SK-N-SH (cell line): ENCODE results near the gene SPINT1. TPM values are rescaled to one million over a fixed set of nuclear protein-coding genes. Genes with fewer than 3 reads are reported as not detected.

ENCODE experiments used
- CTCF ChIA-PET: fragments of 300-600, 350-600 bp; formaldehyde crosslinking; extraction: SDS; loops from one replicate; lab custom pipeline; 2021; lab: Yijun Ruan, JAX
- POLR2A ChIA-PET: fragments of 350-600 bp; sonication (Branson Sonifier 250); formaldehyde crosslinking; extraction: SDS; loops from one replicate; lab custom pipeline; 2020; ENCODE audit warnings: antibody characterized with exemption, inconsistent platforms; lab: Yijun Ruan, JAX
- DNase-seq: peaks from one replicate; pipeline ENCODE4 v3.0.0; 2012
- H2AFZ ChIP-seq: fragments of 200-600 bp; sonication (generic); 2 replicates; pipeline ENCODE4 v1.8.1; 2016; ENCODE audit warnings: antibody characterized with exemption, mild to moderate bottlenecking, low read depth
- H3F3A ChIP-seq: fragments of 200-600 bp; sonication (generic); replicated peaks from 2 replicates; pipeline ENCODE3; 2016; ENCODE audit warnings: antibody characterized with exemption, mild to moderate bottlenecking; ENCODE audit not compliant: insufficient read depth
- H3K27ac ChIP-seq, 2 experiments: fragments of 200-500 bp in 1 of 2; fragments of 200-600 bp in 1 of 2; sonication (Bioruptor generic) in 1 of 2; sonication (generic), shearing (Covaris generic) in 1 of 2; 2 replicates each; pipeline versions ENCODE4 v1.5.1 to v1.6.1; 2014 to 2016; ENCODE audit warnings: low read depth in 2 of 2, inconsistent platforms in 1 of 2, low read length in 1 of 2, mild to moderate bottlenecking in 1 of 2, mixed read lengths in 1 of 2
- H3K27me3 ChIP-seq: fragments of 200-600 bp; sonication (generic), shearing (Covaris generic); 2 replicates; pipeline ENCODE4 v1.6.1; 2016; ENCODE audit warnings: mixed run types; ENCODE audit not compliant: insufficient read depth
- H3K36me3 ChIP-seq, 2 experiments: fragments of 200-500 bp in 1 of 2; fragments of 200-600 bp in 1 of 2; sonication (Bioruptor generic) in 1 of 2; sonication (generic) in 1 of 2; replicated peaks in 1 of 2; 2 replicates each; pipeline versions ENCODE3 to v1.5.1; 2014 to 2016; ENCODE audit warnings: low read length in 1 of 2, mild to moderate bottlenecking in 1 of 2; ENCODE audit not compliant: insufficient read depth in 2 of 2, control insufficient read depth in 1 of 2
- H3K4me1 ChIP-seq, 2 experiments: fragments of 200-500 bp in 1 of 2; fragments of 200-600 bp in 1 of 2; sonication (Bioruptor generic) in 1 of 2; sonication (generic), shearing (Covaris generic) in 1 of 2; 2 replicates each; pipeline versions ENCODE4 v1.5.1 to v1.6.1; 2014 to 2016; ENCODE audit warnings: low read depth in 1 of 2, low read length in 1 of 2, mixed run types in 1 of 2; ENCODE audit not compliant: insufficient read depth in 2 of 2, control insufficient read depth in 1 of 2
- H3K4me2 ChIP-seq: fragments of 200-600 bp; sonication (generic), shearing (Covaris generic); 2 replicates; pipeline ENCODE4 v1.6.1; 2017; ENCODE audit warnings: mixed run types
- H3K4me3 ChIP-seq, 2 experiments: fragments of 200-500 bp in 1 of 2; fragments of 200-600 bp in 1 of 2; sonication (Bioruptor generic) in 1 of 2; sonication (generic), shearing (Covaris generic) in 1 of 2; 2 replicates each; pipeline versions ENCODE4 v1.5.1 to v1.8.1; 2014 to 2016; ENCODE audit warnings: low read depth in 2 of 2, inconsistent platforms in 1 of 2, low read length in 1 of 2, mild to moderate bottlenecking in 1 of 2, mixed read lengths in 1 of 2, moderate library complexity in 1 of 2
- H3K79me2 ChIP-seq: fragments of 200-600 bp; sonication (generic); 2 replicates; pipeline ENCODE4 v1.8.1; 2017; ENCODE audit warnings: mild to moderate bottlenecking; ENCODE audit not compliant: insufficient read depth
- H3K9ac ChIP-seq: fragments of 200-600 bp; sonication (generic); 2 replicates; pipeline ENCODE4 v1.6.1; 2017; ENCODE audit warnings: mixed run types
- H3K9me2 ChIP-seq: fragments of 200-600 bp; sonication (generic); 2 replicates; pipeline ENCODE4 v1.6.1; 2017; ENCODE audit warnings: mixed run types
- H3K9me3 ChIP-seq: fragments of 200-600 bp; sonication (generic); 2 replicates; pipeline ENCODE4 v1.6.1; 2017; ENCODE audit warnings: mixed run types, mild to moderate bottlenecking, moderate library complexity
- H4K20me1 ChIP-seq: fragments of 200-600 bp; sonication (generic); 2 replicates; pipeline ENCODE4 v1.6.1; 2017; ENCODE audit warnings: mild to moderate bottlenecking, mixed run types; ENCODE audit not compliant: insufficient read depth
- CTCF ChIP-seq: fragments of 200-600 bp; sonication (generic); IDR thresholded peaks from 2 replicates; pipeline ENCODE4 v1.6.1; 2017; ENCODE audit warnings: antibody characterized with exemption, mild to moderate bottlenecking, moderate library complexity
- ELF1 ChIP-seq: IDR thresholded peaks from 2 replicates; pipeline ENCODE4 v1.4.0; 2012
- GABPA ChIP-seq: IDR thresholded peaks from 2 replicates; pipeline ENCODE4 v1.4.0; 2012; ENCODE audit warnings: low read depth, mild to moderate bottlenecking
- POLR2AphosphoS5 ChIP-seq: IDR thresholded peaks from 2 replicates; pipeline ENCODE4 v1.6.1; 2012; ENCODE audit warnings: low read depth, low read length
- REST ChIP-seq: IDR thresholded peaks from 2 replicates; pipeline ENCODE4 v1.6.1; 2012; ENCODE audit warnings: mild to moderate bottlenecking, low read depth, low read length, moderate library complexity
- RFX5 ChIP-seq: IDR thresholded peaks from 2 replicates; pipeline ENCODE4 v1.6.1; 2012; ENCODE audit warnings: mild to moderate bottlenecking, improper control_type of control experiment, low read length
- SIN3A ChIP-seq: IDR thresholded peaks from 2 replicates; pipeline ENCODE4 v1.6.1; 2012; ENCODE audit warnings: low read depth, mild to moderate bottlenecking, low read length, moderate library complexity, borderline replicate concordance
- TCF12 ChIP-seq: IDR thresholded peaks from 2 replicates; pipeline ENCODE4 v1.4.0; 2012
- USF1 ChIP-seq: IDR thresholded peaks from 2 replicates; pipeline ENCODE4 v1.4.0; 2012; ENCODE audit warnings: low read depth, borderline replicate concordance
- WGBS: methylation state at CpG from one replicate; pipeline ENCODE4 v1.1.6; 2017; ENCODE audit warnings: low lambda C conversion rate; 5-methylcytosine and 5-hydroxymethylcytosine counted together
- polyA plus RNA-seq, 3 experiments: library from polyadenylated mRNA; depleted of rRNA; stranded (reverse); fragments of >200 nt; gene quantifications; 2 replicates each; pipeline ENCODE4 v1.2.3, GENCODE V29; 2012

The SPINT1 gene
- polyA plus RNA-seq, 1 of the 3 experiments (the other 2 are of a cell fraction), result 2.0 TPM

GRCh38 chr15:40812721-40813425 lies 31.0 kb upstream of the SPINT1 start:
- Histone ChIP-seq H3K4me1 (peaks cover 0 to 14% of the 10 kb centered on the region in 2 experiments; a peak in 1 of 4 replicates), H2AFZ (no peak overlapping the region), H3K36me3 (peaks cover 10 to 41% of the 10 kb centered on the region in 2 experiments), H3K4me2 (no peak overlapping the region), H3K9me3 (no peaks in the 10 kb centered on the region), H4K20me1 (no peaks in the 10 kb centered on the region), H3K27ac (no peak overlapping the region), H3F3A (no peaks in the 10 kb centered on the region), H3K27me3 (no peaks in the 10 kb centered on the region), H3K4me3 (no peak overlapping the region), H3K9ac (no peak overlapping the region), H3K9me2 (no peaks in the 10 kb centered on the region), H3K79me2 (peaks cover 11% of the 10 kb centered on the region; the same call in 1 of the 2 replicates)
- POLR2A ChIA-PET, result no interaction called here
- CTCF ChIA-PET, result interaction anchor here (1.3 to 2.9 kb wide), 2 partner anchors 46 to 81 kb away, joined by 4 to 10 read pairs; partner anchors contain the start of gene VPS18
- 95% methylated on average over 12 of the region's 12 CpGs for WGBS
- no peak for DNase-seq
- TF ChIP-seq POLR2AphosphoS5, result no peak
- no peak for TF ChIP-seq ELF1
- no peak for TF ChIP-seq USF1
- TF ChIP-seq TCF12, result no peak
- TF ChIP-seq RFX5, result no peak
- no peak for TF ChIP-seq GABPA
- TF ChIP-seq SIN3A, result no peak
- TF ChIP-seq REST, result no peak
- no peak for TF ChIP-seq CTCF
